ENCODE data around the gene SIPA1.

SIPA1 gene

GRCh38 chr11:65648997-65649493, 11.1 kb downstream of the SIPA1 start:
- Histone ChIP-seq H3K9ac (ENCODE audit: low read length) (no peak overlapping the region), H2AFZ (ENCODE audit: low read depth, low read length) (no peak overlapping the region), H4K8ac (ENCODE audit: low read length) (no peak overlapping the region), H3K79me1 (replicated peaks; ENCODE audit: low read length, poor library complexity, severe bottlenecking) (peaks cover 10% of the 10 kb centered on the region), H4K91ac (ENCODE audit: low read length) (peak overlapping the region; percentile 47), H3K27ac (ENCODE audit: low read length, poor library complexity, severe bottlenecking) (no peak overlapping the region), H3K36me3 (ENCODE audit: control insufficient read depth in 1 of 2, insufficient read depth in 2 of 2, low read depth in 1 of 2, low read length in 2 of 2) (peaks cover 43 to 72% of the 10 kb centered on the region in 2 experiments), H2BK15ac (ENCODE audit: low read depth, poor library complexity, severe bottlenecking) (no peak overlapping the region), H2BK5ac (ENCODE audit: low read depth, low read length, poor library complexity, severe bottlenecking) (no peak overlapping the region), H2BK120ac (ENCODE audit: low read depth, low read length) (no peak overlapping the region), H3K4me3 (ENCODE audit: insufficient read depth in 1 of 2, low read depth in 1 of 2, low read length in 2 of 2) (no peak overlapping the region), H3K9me3 (ENCODE audit: control insufficient read depth, low read length) (no peaks in the 10 kb centered on the region), H3K14ac (ENCODE audit: low read length in 2 of 2) (no peak overlapping the region), H3K27me3 (ENCODE audit: control insufficient read depth in 1 of 2, insufficient read depth in 1 of 2, low read length in 2 of 2) (no peaks in the 10 kb centered on the region), H2AK5ac (ENCODE audit: low read length, severe bottlenecking) (no peak overlapping the region), H3K23ac (ENCODE audit: low read length in 2 of 2) (no peak overlapping the region), H3K4me1 (ENCODE audit: control insufficient read depth, insufficient read depth, low read depth, low read length) (peaks cover 41% of the 10 kb centered on the region), H3K4me2 (ENCODE audit: low read length, poor library complexity, severe bottlenecking) (no peak overlapping the region), H2BK12ac (ENCODE audit: low read length in 2 of 2) (no peak overlapping the region), H3K4ac (ENCODE audit: low read depth in 1 of 2, low read length in 2 of 2) (no peak overlapping the region), H3K18ac (ENCODE audit: low read depth in 1 of 2, low read length in 2 of 2) (no peak overlapping the region)
- DNase-seq = no peak
- 92% methylated on average over 12 of the region's 12 CpGs for WGBS

GRCh38 chr11:65649656-65650546, 12.0 kb downstream of the SIPA1 start:
- H2AK5ac ChIP-seq (ENCODE audit: low read length, severe bottlenecking) = no peak overlapping the region
- no peak overlapping the region for H3K18ac ChIP-seq (ENCODE audit: low read depth in 1 of 2, low read length in 2 of 2)
- H2BK120ac ChIP-seq (ENCODE audit: low read depth, low read length) = no peak overlapping the region
- H3K14ac ChIP-seq (ENCODE audit: low read length in 2 of 2) = no peak overlapping the region
- peaks cover 10% of the 10 kb centered on the region for H3K79me1 ChIP-seq (replicated peaks; ENCODE audit: low read length, poor library complexity, severe bottlenecking)
- H2BK5ac ChIP-seq (ENCODE audit: low read depth, low read length, poor library complexity, severe bottlenecking) = no peak overlapping the region
- WGBS = 95% methylated on average over 16 of the region's 16 CpGs
- H3K4me2 ChIP-seq (ENCODE audit: low read length, poor library complexity, severe bottlenecking) = no peak overlapping the region
- no peak for DNase-seq
- H3K23ac ChIP-seq (ENCODE audit: low read length in 2 of 2) = no peak overlapping the region
- H3K4ac ChIP-seq (ENCODE audit: low read depth in 1 of 2, low read length in 2 of 2) = peak overlapping the region in 1 of 2 experiments; percentile 48
- H3K27me3 ChIP-seq (ENCODE audit: control insufficient read depth in 1 of 2, insufficient read depth in 1 of 2, low read length in 2 of 2) = no peaks in the 10 kb centered on the region
- H3K36me3 ChIP-seq (ENCODE audit: control insufficient read depth in 1 of 2, insufficient read depth in 2 of 2, low read depth in 1 of 2, low read length in 2 of 2) = peaks cover 47 to 76% of the 10 kb centered on the region in 2 experiments
- H3K9me3 ChIP-seq (ENCODE audit: control insufficient read depth, low read length) = no peaks in the 10 kb centered on the region
- no peak overlapping the region for H2AFZ ChIP-seq (ENCODE audit: low read depth, low read length)
- H2BK15ac ChIP-seq (ENCODE audit: low read depth, poor library complexity, severe bottlenecking) = peak overlapping the region; percentile 30
- H3K9ac ChIP-seq (ENCODE audit: low read length) = no peak overlapping the region
- no peak overlapping the region for H3K27ac ChIP-seq (ENCODE audit: low read length, poor library complexity, severe bottlenecking)
- H3K4me3 ChIP-seq (ENCODE audit: insufficient read depth in 1 of 2, low read depth in 1 of 2, low read length in 2 of 2) = no peak overlapping the region
- H3K4me1 ChIP-seq (ENCODE audit: control insufficient read depth, insufficient read depth, low read depth, low read length) = peaks cover 33% of the 10 kb centered on the region
- no peak overlapping the region for H2BK12ac ChIP-seq (ENCODE audit: low read length in 2 of 2)
- H4K91ac ChIP-seq (ENCODE audit: low read length) = peak overlapping the region; percentile 47
- no peak overlapping the region for H4K8ac ChIP-seq (ENCODE audit: low read length)

GRCh38 chr11:65650547-65651338, 12.8 kb downstream of the SIPA1 start:
- Histone ChIP-seq H3K79me1 (replicated peaks; ENCODE audit: low read length, poor library complexity, severe bottlenecking) (peaks cover 12% of the 10 kb centered on the region), H3K36me3 (ENCODE audit: control insufficient read depth in 1 of 2, insufficient read depth in 2 of 2, low read depth in 1 of 2, low read length in 2 of 2) (peaks cover 48 to 76% of the 10 kb centered on the region in 2 experiments), H2BK15ac (ENCODE audit: low read depth, poor library complexity, severe bottlenecking) (no peak overlapping the region), H3K23ac (ENCODE audit: low read length in 2 of 2) (no peak overlapping the region), H3K4me3 (ENCODE audit: insufficient read depth in 1 of 2, low read depth in 1 of 2, low read length in 2 of 2) (no peak overlapping the region), H2AFZ (ENCODE audit: low read depth, low read length) (no peak overlapping the region), H4K8ac (ENCODE audit: low read length) (no peak overlapping the region), H3K14ac (ENCODE audit: low read length in 2 of 2) (no peak overlapping the region), H3K4me2 (ENCODE audit: low read length, poor library complexity, severe bottlenecking) (no peak overlapping the region), H3K9ac (ENCODE audit: low read length) (no peak overlapping the region), H3K27ac (ENCODE audit: low read length, poor library complexity, severe bottlenecking) (no peak overlapping the region), H2BK120ac (ENCODE audit: low read depth, low read length) (no peak overlapping the region), H3K4ac (ENCODE audit: low read depth in 1 of 2, low read length in 2 of 2) (no peak overlapping the region), H3K9me3 (ENCODE audit: control insufficient read depth, low read length) (no peaks in the 10 kb centered on the region), H2BK5ac (ENCODE audit: low read depth, low read length, poor library complexity, severe bottlenecking) (no peak overlapping the region), H2BK12ac (ENCODE audit: low read length in 2 of 2) (no peak overlapping the region), H3K27me3 (ENCODE audit: control insufficient read depth in 1 of 2, insufficient read depth in 1 of 2, low read length in 2 of 2) (no peaks in the 10 kb centered on the region), H4K91ac (ENCODE audit: low read length) (no peak overlapping the region), H3K18ac (ENCODE audit: low read depth in 1 of 2, low read length in 2 of 2) (no peak overlapping the region), H3K4me1 (ENCODE audit: control insufficient read depth, insufficient read depth, low read depth, low read length) (peaks cover 24% of the 10 kb centered on the region), H2AK5ac (ENCODE audit: low read length, severe bottlenecking) (no peak overlapping the region)
- DNase-seq = no peak
- 89% methylated on average over 18 of the region's 20 CpGs for WGBS

- H4K8ac ChIP-seq (ENCODE audit: low read length) = no peak overlapping the region
- H3K14ac ChIP-seq (ENCODE audit: low read length in 2 of 2) = no peak overlapping the region
- no peak overlapping the region for H2AFZ ChIP-seq (ENCODE audit: low read depth, low read length)
- no peak overlapping the region for H2BK120ac ChIP-seq (ENCODE audit: low read depth, low read length)
- H3K27me3 ChIP-seq (ENCODE audit: control insufficient read depth in 1 of 2, insufficient read depth in 1 of 2, low read length in 2 of 2) = no peaks in the 10 kb centered on the region
- DNase-seq = no peak
- peak overlapping the region; percentile 12 for H4K91ac ChIP-seq (ENCODE audit: low read length)
- H3K4me2 ChIP-seq (ENCODE audit: low read length, poor library complexity, severe bottlenecking) = no peak overlapping the region
- no peak overlapping the region for H2BK5ac ChIP-seq (ENCODE audit: low read depth, low read length, poor library complexity, severe bottlenecking)
- no peak overlapping the region for H2BK12ac ChIP-seq (ENCODE audit: low read length in 2 of 2)
- peaks cover 50 to 76% of the 10 kb centered on the region in 2 experiments for H3K36me3 ChIP-seq (ENCODE audit: control insufficient read depth in 1 of 2, insufficient read depth in 2 of 2, low read depth in 1 of 2, low read length in 2 of 2)
- no peak overlapping the region for H2AK5ac ChIP-seq (ENCODE audit: low read length, severe bottlenecking)
- H3K79me1 ChIP-seq (replicated peaks; ENCODE audit: low read length, poor library complexity, severe bottlenecking) = peaks cover 10% of the 10 kb centered on the region
- no peak overlapping the region for H2BK15ac ChIP-seq (ENCODE audit: low read depth, poor library complexity, severe bottlenecking)
- no peak overlapping the region for H3K27ac ChIP-seq (ENCODE audit: low read length, poor library complexity, severe bottlenecking)
- H3K23ac ChIP-seq (ENCODE audit: low read length in 2 of 2) = no peak overlapping the region
- no peak overlapping the region for H3K18ac ChIP-seq (ENCODE audit: low read depth in 1 of 2, low read length in 2 of 2)
- 100% methylated on average over 3 of the region's 3 CpGs for WGBS
- no peaks in the 10 kb centered on the region for H3K9me3 ChIP-seq (ENCODE audit: control insufficient read depth, low read length)
- peak overlapping the region; percentile 94 for H3K9ac ChIP-seq (ENCODE audit: low read length)
- peaks cover 19% of the 10 kb centered on the region for H3K4me1 ChIP-seq (ENCODE audit: control insufficient read depth, insufficient read depth, low read depth, low read length)
- no peak overlapping the region for H3K4ac ChIP-seq (ENCODE audit: low read depth in 1 of 2, low read length in 2 of 2)
- H3K4me3 ChIP-seq (ENCODE audit: insufficient read depth in 1 of 2, low read depth in 1 of 2, low read length in 2 of 2) = no peak overlapping the region
Measured at GRCh38 chr11:65651339-65651588, 13.4 kb downstream of the SIPA1 start.
